Measurements from ENCODE around the gene EEF1B2. TPM values are rescaled to one million over a fixed set of nuclear protein-coding genes. Genes with fewer than 3 reads are reported as not detected.

The EEF1B2 gene
- total and polyA plus RNA-seq, 2 of the 13 experiments (the other 11 are each of a cell fraction or from before 2014, with no cell fraction given): 1,284 to 1,731 TPM

- TF ChIP-seq HNF4G (IDR thresholded peaks at IDR 0.05; ENCODE audit: borderline replicate concordance, low read depth, low read length) (no peak), HNF4G (CRISPR knock-in tag; IDR thresholded peaks at IDR 0.05; ENCODE audit: borderline replicate concordance, low read depth) (no peak), ZNF543 (CRISPR knock-in tag; IDR thresholded peaks at IDR 0.05) (peak; percentile 67; the same call in 1 of the 2 replicates), KDM2A (CRISPR knock-in tag; IDR thresholded peaks at IDR 0.05; ENCODE audit: borderline replicate concordance, low read depth) (no peak), ZNF883 (CRISPR knock-in tag; IDR thresholded peaks at IDR 0.05; ENCODE audit: not compliant biosample characterization) (no peak), NFE2L1 (CRISPR knock-in tag; IDR thresholded peaks at IDR 0.05; ENCODE audit: borderline replicate concordance) (no peak), KIAA2018 (CRISPR knock-in tag; IDR thresholded peaks at IDR 0.05; ENCODE audit: borderline replicate concordance) (no peak), ZFY (CRISPR knock-in tag; IDR thresholded peaks at IDR 0.05) (no peak), EHMT2 (IDR thresholded peaks at IDR 0.05; ENCODE audit: borderline replicate concordance, low read depth, low read length) (0 out of 2 replicates have a peak, but pooled peaks have one; percentile 38), KAT7 (CRISPR knock-in tag; IDR thresholded peaks at IDR 0.05; ENCODE audit: borderline replicate concordance) (no peak), CREB1 (IDR thresholded peaks at IDR 0.05) (no peak), CREB1 (CRISPR knock-in tag; IDR thresholded peaks at IDR 0.05) (no peak)
- TF ChIP-seq, protein P1, sequence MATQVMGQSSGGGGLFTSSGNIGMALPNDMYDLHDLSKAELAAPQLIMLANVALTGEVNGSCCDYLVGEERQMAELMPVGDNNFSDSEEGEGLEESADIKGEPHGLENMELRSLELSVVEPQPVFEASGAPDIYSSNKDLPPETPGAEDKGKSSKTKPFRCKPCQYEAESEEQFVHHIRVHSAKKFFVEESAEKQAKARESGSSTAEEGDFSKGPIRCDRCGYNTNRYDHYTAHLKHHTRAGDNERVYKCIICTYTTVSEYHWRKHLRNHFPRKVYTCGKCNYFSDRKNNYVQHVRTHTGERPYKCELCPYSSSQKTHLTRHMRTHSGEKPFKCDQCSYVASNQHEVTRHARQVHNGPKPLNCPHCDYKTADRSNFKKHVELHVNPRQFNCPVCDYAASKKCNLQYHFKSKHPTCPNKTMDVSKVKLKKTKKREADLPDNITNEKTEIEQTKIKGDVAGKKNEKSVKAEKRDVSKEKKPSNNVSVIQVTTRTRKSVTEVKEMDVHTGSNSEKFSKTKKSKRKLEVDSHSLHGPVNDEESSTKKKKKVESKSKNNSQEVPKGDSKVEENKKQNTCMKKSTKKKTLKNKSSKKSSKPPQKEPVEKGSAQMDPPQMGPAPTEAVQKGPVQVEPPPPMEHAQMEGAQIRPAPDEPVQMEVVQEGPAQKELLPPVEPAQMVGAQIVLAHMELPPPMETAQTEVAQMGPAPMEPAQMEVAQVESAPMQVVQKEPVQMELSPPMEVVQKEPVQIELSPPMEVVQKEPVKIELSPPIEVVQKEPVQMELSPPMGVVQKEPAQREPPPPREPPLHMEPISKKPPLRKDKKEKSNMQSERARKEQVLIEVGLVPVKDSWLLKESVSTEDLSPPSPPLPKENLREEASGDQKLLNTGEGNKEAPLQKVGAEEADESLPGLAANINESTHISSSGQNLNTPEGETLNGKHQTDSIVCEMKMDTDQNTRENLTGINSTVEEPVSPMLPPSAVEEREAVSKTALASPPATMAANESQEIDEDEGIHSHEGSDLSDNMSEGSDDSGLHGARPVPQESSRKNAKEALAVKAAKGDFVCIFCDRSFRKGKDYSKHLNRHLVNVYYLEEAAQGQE (IDR thresholded peaks at IDR 0.05; ENCODE audit: borderline replicate concordance in 1 of 2, low read depth in 1 of 2, low read length in 2 of 2): no peak
- TF ChIP-seq, protein P2, sequence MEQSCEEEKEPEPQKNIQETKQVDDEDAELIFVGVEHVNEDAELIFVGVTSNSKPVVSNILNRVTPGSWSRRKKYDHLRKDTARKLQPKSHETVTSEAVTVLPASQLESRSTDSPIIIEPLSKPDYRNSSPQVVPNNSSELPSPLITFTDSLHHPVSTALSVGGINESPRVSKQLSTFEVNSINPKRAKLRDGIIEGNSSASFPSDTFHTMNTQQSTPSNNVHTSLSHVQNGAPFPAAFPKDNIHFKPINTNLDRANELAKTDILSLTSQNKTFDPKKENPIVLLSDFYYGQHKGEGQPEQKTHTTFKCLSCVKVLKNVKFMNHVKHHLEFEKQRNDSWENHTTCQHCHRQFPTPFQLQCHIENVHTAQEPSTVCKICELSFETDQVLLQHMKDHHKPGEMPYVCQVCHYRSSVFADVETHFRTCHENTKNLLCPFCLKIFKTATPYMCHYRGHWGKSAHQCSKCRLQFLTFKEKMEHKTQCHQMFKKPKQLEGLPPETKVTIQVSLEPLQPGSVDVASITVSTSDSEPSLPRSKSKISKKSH (CRISPR knock-in tag; IDR thresholded peaks at IDR 0.05; ENCODE audit: borderline replicate concordance): peak; percentile 85
Measured at GRCh38 chr2:206158563-206159345, 941 bp upstream of the EEF1B2 start (continued).
